ENCODE results near the gene PYCR2. TPM values are rescaled to one million over a fixed set of nuclear protein-coding genes. Genes with fewer than 3 reads are reported as not detected.
"Not testable (repeated sequence)": the region's sequence is repeated elsewhere in the genome, so short reads cannot be mapped to it uniquely, and the experiment has no call there.

PYCR2 gene
- total RNA-seq, 1 donor from 2014 or later: 40.5 TPM

- no peak for DNase-seq (ENCODE audit: extremely low read depth, low read depth, low spot score)
Measured at GRCh38 chr1:225943582-225943981, 19.5 kb upstream of the PYCR2 start.

- DNase-seq (ENCODE audit: extremely low read depth, low read depth, low spot score): no peak
Measured at GRCh38 chr1:225942574-225942973, 18.5 kb upstream of the PYCR2 start.

- DNase-seq (ENCODE audit: extremely low read depth, low read depth, low spot score): no peak
Measured at GRCh38 chr1:225941942-225942222, 17.8 kb upstream of the PYCR2 start.

GRCh38 chr1:225941187-225941941, 17.3 kb upstream of the PYCR2 start, which contains the start of gene LEFTY2:
Gene LEFTY2 (minus strand): TSS chr1:225941220. CDS start chr1:225941140, 80 bp downstream.
- no peak for DNase-seq (ENCODE audit: extremely low read depth, low read depth, low spot score)

- DNase-seq (ENCODE audit: extremely low read depth, low read depth, low spot score): no peak
Measured at GRCh38 chr1:225940385-225941151, 16.5 kb upstream of the PYCR2 start.

GRCh38 chr1:225939939-225940310, 15.9 kb upstream of the PYCR2 start:
- not testable (repeated sequence) for DNase-seq (ENCODE audit: extremely low read depth, low read depth, low spot score)

GRCh38 chr1:225939097-225939938, 15.3 kb upstream of the PYCR2 start:
- not testable (repeated sequence) for DNase-seq (ENCODE audit: extremely low read depth, low read depth, low spot score)

GRCh38 chr1:225937048-225937968, 13.3 kb upstream of the PYCR2 start:
- no peak for DNase-seq (ENCODE audit: extremely low read depth, low read depth, low spot score)

GRCh38 chr1:225936523-225936922, 12.5 kb upstream of the PYCR2 start:
- DNase-seq (ENCODE audit: extremely low read depth, low read depth, low spot score): no peak

- not testable (repeated sequence) for DNase-seq (ENCODE audit: extremely low read depth, low read depth, low spot score)
Measured at GRCh38 chr1:225936086-225936485, 12.0 kb upstream of the PYCR2 start.

GRCh38 chr1:225934711-225935110, 10.7 kb upstream of the PYCR2 start:
- no peak for DNase-seq (ENCODE audit: extremely low read depth, low read depth, low spot score)

- DNase-seq (ENCODE audit: extremely low read depth, low read depth, low spot score): no peak
Measured at GRCh38 chr1:225933072-225933471, 9.0 kb upstream of the PYCR2 start.

- no peak for DNase-seq (ENCODE audit: extremely low read depth, low read depth, low spot score)
Measured at GRCh38 chr1:225931270-225932136, 7.5 kb upstream of the PYCR2 start.

GRCh38 chr1:225930566-225930965, 6.5 kb upstream of the PYCR2 start:
- no peak for DNase-seq (ENCODE audit: extremely low read depth, low read depth, low spot score)

- not testable (repeated sequence) for DNase-seq (ENCODE audit: extremely low read depth, low read depth, low spot score)
Measured at GRCh38 chr1:225929462-225929861, 5.4 kb upstream of the PYCR2 start.

GRCh38 chr1:225928186-225929175, 4.4 kb upstream of the PYCR2 start:
- DNase-seq (ENCODE audit: extremely low read depth, low read depth, low spot score): no peak

GRCh38 chr1:225926551-225927113, 2.6 kb upstream of the PYCR2 start:
- DNase-seq (ENCODE audit: extremely low read depth, low read depth, low spot score): no peak

- DNase-seq (ENCODE audit: extremely low read depth, low read depth, low spot score): no peak
Measured at GRCh38 chr1:225923381-225923691, 714 bp downstream of the PYCR2 start.

Data from glomerular endothelial cell (primary cell).